GM12878 (cell line): ENCODE measurements around the gene PRKCG.
"Not testable (repeated sequence)": the region's sequence is repeated elsewhere in the genome, so short reads cannot be mapped to it uniquely, and the experiment has no call there.

Experiments used
- DPF2 ChIP-seq: fragments of 450-650 bp; IDR thresholded peaks from 2 replicates; pipeline ENCODE4 v1.6.1; 2017; ENCODE audit warnings: mild to moderate bottlenecking
- NKRF ChIP-seq: fragments of 450-650 bp; conservative IDR thresholded peaks from 2 replicates; pipeline ENCODE4 v1.6.1; 2017; ENCODE audit warnings: mild to moderate bottlenecking, moderate library complexity
- NR2C2 ChIP-seq: IDR thresholded peaks from 2 replicates; pipeline ENCODE4 v1.6.1; 2011; ENCODE audit warnings: borderline replicate concordance, low read depth; ENCODE audit not compliant: control insufficient read depth, insufficient read length
- POLR2A ChIP-seq: IDR thresholded peaks from 2 replicates; pipeline ENCODE4 v1.6.1; 2011; ENCODE audit warnings: low read depth, mild to moderate bottlenecking, low read length
- POLR2AphosphoS5 ChIP-seq: IDR thresholded peaks from 2 replicates; pipeline ENCODE4 v1.6.1; 2011; ENCODE audit warnings: mild to moderate bottlenecking, low read length, inconsistent platforms
- PRDM15 ChIP-seq: fragments of 450-650 bp; formaldehyde crosslinking; IDR thresholded peaks from 2 replicates; pipeline ENCODE4 v1.4.0; 2020; ENCODE audit warnings: mild to moderate bottlenecking, moderate library complexity
- SREBF1 ChIP-seq: IDR thresholded peaks from 2 replicates; pipeline ENCODE4 v1.6.1; 2012; ENCODE audit warnings: mild to moderate bottlenecking, low read length
- TF ChIP-seq, protein P1 (sequence below), 3 experiments: IDR thresholded peaks in 2 of 3; conservative IDR thresholded peaks in 1 of 3; 2 replicates each; pipeline ENCODE4 v1.5.1; 2011; ENCODE audit warnings: low read depth in 3 of 3, low read length in 3 of 3, mild to moderate bottlenecking in 3 of 3, control low read depth in 2 of 3, moderate library complexity in 2 of 3, inconsistent platforms in 1 of 3, mixed read lengths in 1 of 3; ENCODE audit not compliant: control insufficient read depth in 2 of 3, insufficient read depth in 1 of 3; ENCODE audit errors: extremely low read depth in 1 of 3

- TF ChIP-seq, protein P1, sequence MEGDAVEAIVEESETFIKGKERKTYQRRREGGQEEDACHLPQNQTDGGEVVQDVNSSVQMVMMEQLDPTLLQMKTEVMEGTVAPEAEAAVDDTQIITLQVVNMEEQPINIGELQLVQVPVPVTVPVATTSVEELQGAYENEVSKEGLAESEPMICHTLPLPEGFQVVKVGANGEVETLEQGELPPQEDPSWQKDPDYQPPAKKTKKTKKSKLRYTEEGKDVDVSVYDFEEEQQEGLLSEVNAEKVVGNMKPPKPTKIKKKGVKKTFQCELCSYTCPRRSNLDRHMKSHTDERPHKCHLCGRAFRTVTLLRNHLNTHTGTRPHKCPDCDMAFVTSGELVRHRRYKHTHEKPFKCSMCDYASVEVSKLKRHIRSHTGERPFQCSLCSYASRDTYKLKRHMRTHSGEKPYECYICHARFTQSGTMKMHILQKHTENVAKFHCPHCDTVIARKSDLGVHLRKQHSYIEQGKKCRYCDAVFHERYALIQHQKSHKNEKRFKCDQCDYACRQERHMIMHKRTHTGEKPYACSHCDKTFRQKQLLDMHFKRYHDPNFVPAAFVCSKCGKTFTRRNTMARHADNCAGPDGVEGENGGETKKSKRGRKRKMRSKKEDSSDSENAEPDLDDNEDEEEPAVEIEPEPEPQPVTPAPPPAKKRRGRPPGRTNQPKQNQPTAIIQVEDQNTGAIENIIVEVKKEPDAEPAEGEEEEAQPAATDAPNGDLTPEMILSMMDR (IDR thresholded peaks at IDR 0.05 in 2 of 3, conservative IDR thresholded peaks at IDR 0.05 in 1 of 3; ENCODE audit: control insufficient read depth in 2 of 3, extremely low read depth in 1 of 3, insufficient read depth in 1 of 3, low read depth in 3 of 3, low read length in 3 of 3), result not testable (repeated sequence)
- TF ChIP-seq POLR2AphosphoS5, NR2C2, PRDM15, NKRF, POLR2A, SREBF1, DPF2: not testable (repeated sequence)
These were observed 49.1 kb upstream of the PRKCG start for GRCh38 chr19:53832861-53833260.
